Inferior parietal cortex (tissue), 1 donor: ENCODE measurements around the gene ARPC2.
A peak's percentile ranks its signal among the peaks of the same experiment; 100 is the strongest.

Source experiments
- DNase-seq: peaks from one replicate; pipeline ENCODE4 v3.0.0-alpha.2; 2016; ENCODE audit errors: extremely low spot score

Gene ARPC2

GRCh38 chr2:218290316-218291261 lies 73.6 kb downstream of the ARPC2 start:
- no peak for DNase-seq

- DNase-seq, result no peak
Measured at GRCh38 chr2:218291318-218292047, 74.5 kb downstream of the ARPC2 start.

- no peak for DNase-seq
Measured at GRCh38 chr2:218292048-218293014, 75.3 kb downstream of the ARPC2 start, which contains the start of gene TMBIM1. Gene TMBIM1 (minus strand): TSS chr2:218292503. CDS start chr2:218282141, 10,362 bp downstream.

DNA sequence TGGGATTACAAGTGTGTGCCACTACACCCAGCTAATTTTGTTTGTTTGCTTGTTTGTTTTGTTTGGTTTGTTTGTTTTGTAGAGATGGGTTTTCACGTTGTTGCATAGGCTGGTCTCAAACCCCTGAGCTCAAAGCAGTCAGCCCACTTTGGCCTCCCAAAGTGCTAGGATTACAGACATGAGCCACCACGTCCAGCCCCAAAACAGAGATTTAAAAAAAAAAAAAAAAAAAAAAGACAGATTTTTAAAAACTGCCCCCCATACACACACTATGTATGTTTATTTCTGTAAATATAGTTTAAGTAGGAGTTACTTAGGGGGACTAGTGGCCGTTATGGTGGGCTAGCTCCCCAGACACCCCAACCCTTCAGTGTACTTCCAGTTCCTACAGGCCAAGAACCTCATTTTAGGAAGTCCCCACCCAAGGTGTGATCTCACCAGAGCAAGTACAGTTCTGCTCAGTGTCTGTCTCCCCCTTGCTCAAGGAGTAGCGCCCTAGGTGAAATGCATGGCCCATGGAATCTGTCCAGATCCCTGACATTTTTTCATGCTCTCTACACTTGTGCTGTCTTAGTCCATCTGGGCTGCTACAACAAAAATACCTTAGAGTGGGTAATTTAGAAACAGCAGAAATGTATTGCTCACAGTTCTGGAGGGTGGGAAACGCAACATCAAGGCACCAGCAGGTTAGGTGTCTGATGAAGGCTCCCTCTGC lies 76.9 kb downstream of the ARPC2 start:
- DNase-seq, result no peak

DNA sequence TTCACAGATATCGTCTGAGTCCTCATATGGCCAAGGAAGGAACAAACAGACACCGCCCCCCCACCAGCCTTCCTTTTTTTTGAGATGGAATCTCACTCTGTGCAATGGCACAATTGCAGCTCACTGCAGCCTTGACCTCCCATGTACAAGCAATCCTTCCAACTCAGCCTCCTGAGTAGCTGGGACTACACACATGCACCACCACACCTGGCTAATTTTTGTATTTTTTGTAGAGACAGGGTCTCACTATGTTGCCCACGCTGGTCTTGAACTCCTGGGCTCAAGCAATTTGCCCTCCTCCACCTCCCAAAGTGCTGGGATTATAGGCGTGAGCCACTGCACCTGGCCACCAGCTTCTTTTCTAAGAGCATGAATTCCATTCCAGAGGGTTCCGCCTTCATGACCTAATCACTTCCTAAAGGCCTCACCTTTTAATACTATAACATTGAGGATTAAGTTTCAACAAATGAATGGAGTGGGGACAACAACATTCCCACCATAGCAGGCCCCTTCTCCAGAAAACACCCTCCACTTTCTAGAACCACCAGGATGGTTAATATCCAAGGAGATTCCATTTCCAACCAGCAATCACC lies 77.5 kb downstream of the ARPC2 start:
- no peak for DNase-seq

GRCh38 chr2:218295029-218295428 lies 78.0 kb downstream of the ARPC2 start:
- DNase-seq, result no peak

GRCh38 chr2:218296200-218296599 lies 79.2 kb downstream of the ARPC2 start:
- DNase-seq, result no peak

DNA sequence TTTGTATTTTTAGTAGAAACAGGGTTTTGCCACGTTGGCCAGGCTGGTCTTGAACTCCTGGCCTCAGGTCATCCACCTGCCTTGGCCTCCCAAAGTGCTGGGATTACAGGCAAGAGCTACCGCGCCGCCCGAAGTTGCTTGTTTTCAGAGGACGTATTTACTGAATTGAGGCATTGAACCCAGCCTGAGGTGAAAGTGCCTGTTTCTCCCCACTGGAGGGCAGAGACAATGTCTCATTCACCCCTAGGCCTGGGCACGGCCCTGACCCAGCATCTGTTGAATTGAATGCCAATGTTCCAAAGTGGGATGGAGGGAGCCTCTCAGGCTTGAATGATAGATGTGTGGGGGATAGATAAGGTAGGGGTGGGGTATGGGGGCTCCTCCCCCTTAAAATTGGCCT lies 79.9 kb downstream of the ARPC2 start:
- no peak for DNase-seq

DNA sequence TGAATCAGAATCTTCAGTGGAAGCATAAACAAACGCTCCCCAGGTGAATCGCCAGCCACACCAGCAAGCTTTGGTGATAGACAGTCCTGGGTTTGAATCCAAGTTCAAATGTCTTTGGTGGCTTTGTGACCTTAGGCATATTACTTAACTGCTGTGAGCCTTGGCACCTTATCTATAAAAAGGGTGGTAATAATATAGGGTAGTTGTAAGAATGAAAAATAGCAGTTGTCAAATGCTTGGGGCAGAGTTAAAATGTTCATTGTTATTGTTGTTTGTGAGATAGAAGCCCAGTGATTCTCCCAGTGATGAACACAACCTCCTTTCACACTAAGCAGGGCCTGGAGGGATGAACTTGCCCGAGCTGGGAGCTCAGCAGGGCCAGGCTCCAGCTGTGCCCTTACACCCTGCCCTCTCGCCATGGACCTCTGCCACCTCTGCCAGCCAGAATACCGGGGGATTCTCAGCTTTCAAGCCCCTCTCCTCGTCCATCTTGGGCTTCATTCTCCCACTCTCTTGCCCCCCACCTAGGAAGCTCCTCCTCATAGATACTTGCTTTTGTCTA lies 81.4 kb downstream of the ARPC2 start:
- DNase-seq, result peak; percentile 36

- no peak for DNase-seq
Measured at GRCh38 chr2:218300141-218300540, 83.2 kb downstream of the ARPC2 start.

DNA sequence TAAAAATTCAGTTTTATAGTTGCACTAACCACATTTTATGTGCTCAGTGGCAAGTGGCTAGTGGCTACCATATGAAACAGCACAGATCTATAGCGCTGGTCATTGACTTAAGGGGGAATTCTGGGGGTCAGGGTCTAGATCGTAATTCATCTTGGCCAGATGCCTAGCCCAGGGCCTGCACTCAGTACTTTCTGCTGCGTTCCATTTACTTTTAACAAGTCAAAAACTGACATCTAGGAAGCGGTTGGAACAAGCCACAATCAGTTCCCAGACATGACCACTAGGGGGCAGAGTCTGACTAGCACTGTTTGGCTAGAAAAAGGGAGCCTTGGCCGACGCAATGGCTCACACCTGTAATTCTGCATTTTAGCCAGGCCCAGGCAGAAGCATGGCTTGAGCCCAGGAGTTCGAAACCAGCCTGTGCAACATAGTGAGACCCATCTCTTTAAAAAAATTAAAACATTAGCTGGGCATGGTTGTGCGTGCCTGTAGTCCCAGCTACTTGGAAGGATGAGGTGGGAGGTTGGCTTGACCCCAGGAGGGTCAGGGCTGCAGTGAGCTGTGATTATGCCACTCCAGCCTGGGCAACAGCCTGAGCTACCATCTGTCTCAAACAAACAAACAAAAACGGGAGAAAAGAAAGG lies 84.3 kb downstream of the ARPC2 start:
- DNase-seq, result peak; percentile 93
